NCI-H1048 (cell line): ENCODE data around the gene CRCP.
"Not testable (repeated sequence)": the region's sequence is repeated elsewhere in the genome, so short reads cannot be mapped to it uniquely, and the experiment has no call there.

Source experiments
- DNase-seq: peaks from one replicate; lab custom pipeline; 2025; lab: John Stamatoyannopoulos, UW

Gene CRCP

GRCh38 chr7:66114743-66115649 lies at the start of gene CRCP:
Gene CRCP, plus strand, starts transcription at chr7:66114847. Its CDS starts 116 bp downstream, at chr7:66114963.
- peak; percentile 50 for DNase-seq

GRCh38 chr7:66069732-66070131 lies 44.9 kb upstream of the CRCP start:
- no peak for DNase-seq

GRCh38 chr7:66070222-66070621 lies 44.4 kb upstream of the CRCP start:
- DNase-seq, result no peak

GRCh38 chr7:66072208-66072607 lies 42.4 kb upstream of the CRCP start:
- not testable (repeated sequence) for DNase-seq

- peak; percentile 73 for DNase-seq
Measured at GRCh38 chr7:66075590-66076461, 38.8 kb upstream of the CRCP start, which contains the start of gene ASL. Gene ASL, plus strand, starts transcription at chr7:66075819. Its CDS starts 263 bp downstream, at chr7:66076082.

GRCh38 chr7:66076462-66077329 lies 38.0 kb upstream of the CRCP start:
- no peak for DNase-seq

GRCh38 chr7:66078067-66078466 lies 36.6 kb upstream of the CRCP start:
- no peak for DNase-seq

- no peak for DNase-seq
Measured at GRCh38 chr7:66082083-66082482, 32.6 kb upstream of the CRCP start.

- no peak for DNase-seq
Measured at GRCh38 chr7:66082886-66083415, 31.7 kb upstream of the CRCP start.

GRCh38 chr7:66083677-66084076 lies 31.0 kb upstream of the CRCP start:
- DNase-seq, result no peak

GRCh38 chr7:66088861-66089838 lies 25.5 kb upstream of the CRCP start:
- no peak for DNase-seq

- no peak for DNase-seq
Measured at GRCh38 chr7:66092654-66093053, 22.0 kb upstream of the CRCP start.

GRCh38 chr7:66095010-66095409 lies 19.6 kb upstream of the CRCP start:
- no peak for DNase-seq

- DNase-seq, result no peak
Measured at GRCh38 chr7:66099232-66099550, 15.5 kb upstream of the CRCP start.

- no peak for DNase-seq
Measured at GRCh38 chr7:66099551-66100407, 14.9 kb upstream of the CRCP start.

- DNase-seq, result no peak
Measured at GRCh38 chr7:66100408-66101050, 14.1 kb upstream of the CRCP start.

GRCh38 chr7:66102168-66102567 lies 12.5 kb upstream of the CRCP start:
- DNase-seq, result not testable (repeated sequence)

GRCh38 chr7:66103994-66104393 lies 10.7 kb upstream of the CRCP start:
- not testable (repeated sequence) for DNase-seq

GRCh38 chr7:66105263-66105748 lies 9.3 kb upstream of the CRCP start:
- DNase-seq, result no peak
